K562 (cell line): Measurements from ENCODE around the gene NEDD4. TPM values are rescaled to one million over a fixed set of nuclear protein-coding genes. Genes with fewer than 3 reads are reported as not detected.

Experiments used
- ATAC-seq: fragments of 200-7000 bp; cut with Tn5 transposase; 3 replicates; pipeline ENCODE4 v1.9.1; 2020; ENCODE audit warnings: moderate library complexity
- BruUV-seq: library from RNA; stranded (reverse); fragments of 400-500 nt; replicated peaks from 2 replicates; lab custom pipeline; 2021; lab: Mats Ljungman, UMichigan
- CTCF ChIA-PET: fragments of 300-600 bp; formaldehyde crosslinking; extraction: SDS; loops from one replicate; lab custom pipeline; 2021; ENCODE audit warnings: low intra/inter-chr PET ratio; lab: Yijun Ruan, JAX
- POLR2A ChIA-PET: fragments of 300-600, 350-650 bp; sonication (Branson Sonifier 250); formaldehyde crosslinking; extraction: SDS; loops from one replicate; lab custom pipeline; 2021; ENCODE audit warnings: antibody characterized with exemption, inconsistent platforms; lab: Yijun Ruan, JAX
- DNase-seq, 4 experiments: peaks; one replicate each; pipeline versions ENCODE4 v3.0.0 to v3.0.0-alpha.2; 2011 to 2018; ENCODE audit warnings: low spot score in 3 of 4, mixed read lengths in 3 of 4; ENCODE audit errors: extremely low read depth in 1 of 4
- FAIRE-seq: peaks from 2 replicates; lab custom pipeline; 2011; peaks lifted over from hg19 to GRCh38; lab: Jason Lieb, UNC
- H2AFZ ChIP-seq: 2 replicates; pipeline ENCODE4 v1.6.0; 2011; ENCODE audit warnings: low read depth, low read length, control low read depth, inconsistent platforms
- H3K27ac ChIP-seq: fragments of 200-600 bp; 3 replicates; pipeline ENCODE4 v1.8.0; 2011; ENCODE audit warnings: low read depth, mild to moderate bottlenecking, control low read depth, inconsistent platforms, low read length, moderate library complexity, mixed read lengths; ENCODE audit errors: extremely low read depth
- H3K27me3 ChIP-seq, 2 experiments: fragments of 300-600 bp in 1 of 2; 2 replicates in 1 of 2; 3 replicates in 1 of 2; pipeline versions ENCODE4 v1.6.0 to v1.8.0; 2011; ENCODE audit warnings: inconsistent platforms in 2 of 2, low read length in 2 of 2, mild to moderate bottlenecking in 1 of 2, mixed read lengths in 1 of 2, moderate library complexity in 1 of 2; ENCODE audit not compliant: control insufficient read depth in 2 of 2, insufficient read depth in 2 of 2
- H3K36me3 ChIP-seq: fragments of 300-600 bp; 3 replicates; pipeline ENCODE4 v1.8.0; 2011; ENCODE audit warnings: mild to moderate bottlenecking, low read length, inconsistent platforms; ENCODE audit not compliant: control insufficient read depth, insufficient read depth
- H3K4me1 ChIP-seq, 2 experiments: fragments of 200-600 bp in 1 of 2; replicated peaks in 1 of 2; 2 replicates in 1 of 2; 3 replicates in 1 of 2; pipeline versions ENCODE4 v1.5.1 to v1.8.0; 2011; ENCODE audit warnings: inconsistent platforms in 2 of 2, low read length in 2 of 2, mild to moderate bottlenecking in 1 of 2, mixed read lengths in 1 of 2, moderate library complexity in 1 of 2; ENCODE audit not compliant: control insufficient read depth in 2 of 2, insufficient read depth in 2 of 2
- H3K4me2 ChIP-seq: 2 replicates; pipeline ENCODE4 v1.6.1; 2011; ENCODE audit warnings: low read length, control low read depth, inconsistent platforms, mixed read lengths; ENCODE audit not compliant: insufficient read depth
- H3K4me3 ChIP-seq: fragments of 200-600 bp; sonication (generic), shearing (Covaris generic); 2 replicates; pipeline ENCODE4 v1.5.1; 2016; ENCODE audit warnings: control low read depth, inconsistent platforms
- H3K79me2 ChIP-seq: fragments of 200-600 bp; 3 replicates; pipeline ENCODE4 v1.8.0; 2011; ENCODE audit warnings: low read length, inconsistent platforms; ENCODE audit not compliant: control insufficient read depth, insufficient read depth
- H3K9ac ChIP-seq, 2 experiments: 2 replicates each; pipeline versions ENCODE4 v1.6.0 to v1.6.1; 2011; ENCODE audit warnings: low read depth in 2 of 2, low read length in 2 of 2, control low read depth in 1 of 2, inconsistent platforms in 1 of 2, mild to moderate bottlenecking in 1 of 2, mixed read lengths in 1 of 2; ENCODE audit not compliant: insufficient read depth in 1 of 2
- H3K9me1 ChIP-seq: one replicate; pipeline ENCODE4 v1.6.0; 2011; ENCODE audit warnings: inconsistent platforms, mild to moderate bottlenecking, low read length, moderate library complexity; ENCODE audit not compliant: control insufficient read depth, insufficient read depth
- H3K9me3 ChIP-seq: replicated peaks from 2 replicates; pipeline ENCODE4 v1.5.1; 2011; ENCODE audit warnings: low read depth, low read length, inconsistent platforms; ENCODE audit not compliant: control insufficient read depth, insufficient read depth
- H4K20me1 ChIP-seq: replicated peaks from 2 replicates; pipeline ENCODE4 v1.6.1; 2011; ENCODE audit warnings: low read length, inconsistent platforms, mixed read lengths; ENCODE audit not compliant: control insufficient read depth, insufficient read depth
- ATF3 ChIP-seq, 2 experiments: fragments of 450-650 bp in 1 of 2; sonication (generic) in 1 of 2; formaldehyde crosslinking in 1 of 2; IDR thresholded peaks in 1 of 2; conservative IDR thresholded peaks in 1 of 2; 2 replicates each; pipeline versions ENCODE4 v1.6.1 to v1.8.1; 2016 to 2023; ENCODE audit warnings: mild to moderate bottlenecking in 2 of 2, moderate library complexity in 2 of 2, inconsistent platforms in 1 of 2, missing genetic modification reagents in 1 of 2
- ATF6 ChIP-seq: sonication (generic); formaldehyde crosslinking; IDR thresholded peaks from 2 replicates; pipeline ENCODE4 v1.4.0; 2020; ENCODE audit warnings: mild to moderate bottlenecking, missing genetic modification reagents
- ESRRB ChIP-seq: fragments of 250-450 bp; sonication (Bioruptor Pico); IDR thresholded peaks from 2 replicates; pipeline ENCODE4 v1.5.0; 2020; ENCODE audit warnings: mild to moderate bottlenecking, moderate library complexity, borderline replicate concordance
- ETV1 ChIP-seq: fragments of 450-650 bp; conservative IDR thresholded peaks from 2 replicates; pipeline ENCODE4 v1.6.1; 2016; ENCODE audit warnings: missing genetic modification characterization, control low read depth, low read depth, missing compliant biosample characterization
- HDAC2 ChIP-seq: fragments of 450-650 bp; IDR thresholded peaks from 2 replicates; pipeline ENCODE4 v1.6.1; 2016; ENCODE audit warnings: mild to moderate bottlenecking
- NBN ChIP-seq: fragments of 450-650 bp; IDR thresholded peaks from 2 replicates; pipeline ENCODE4 v1.6.1; 2016; ENCODE audit warnings: low read depth, mild to moderate bottlenecking
- PHF20 ChIP-seq: fragments of 450-650 bp; IDR thresholded peaks from 2 replicates; pipeline ENCODE4 v1.6.1; 2018; ENCODE audit not compliant: partially characterized antibody
- RAD51 ChIP-seq: fragments of 450-650 bp; IDR thresholded peaks from 2 replicates; pipeline ENCODE4 v1.7.1; 2016; ENCODE audit warnings: low read depth, mild to moderate bottlenecking, borderline replicate concordance
- SETDB1 ChIP-seq: IDR thresholded peaks from one replicate; pipeline ENCODE4 v1.6.1; 2012; ENCODE audit warnings: low read length, control low read depth, inconsistent platforms
- ZNF121 ChIP-seq: sonication (generic); formaldehyde crosslinking; conservative IDR thresholded peaks from 2 replicates; pipeline ENCODE4 v1.8.0; 2022; ENCODE audit warnings: missing genetic modification reagents
- ZSCAN29 ChIP-seq: fragments of 450-650 bp; IDR thresholded peaks from 2 replicates; pipeline ENCODE4 v1.6.1; 2017
- WGBS: fragments of 100-300 bp; shearing (Covaris generic); methylation state at CpG from one replicate; pipeline ENCODE4 v1.1.6; 2016; ENCODE audit warnings: low coverage, mixed read lengths; ENCODE audit not compliant: insufficient coverage; ENCODE audit errors: missing lambda C conversion rate; 5-methylcytosine and 5-hydroxymethylcytosine counted together
- in situ Hi-C: fragments of 300-500 bp; cut with MboI; formaldehyde crosslinking; loops from 4 replicates; pipeline ENCODE4 v1.15.0; 2018; ENCODE audit warnings: inconsistent platforms, mixed read lengths
- intact Hi-C: fragments of 100-400 bp; cut with micrococcal nuclease; formaldehyde crosslinking; loops from 2 replicates; pipeline ENCODE4 v1.14.2; 2022
- polyA plus RNA-seq, 8 experiments: library from polyadenylated mRNA; depleted of rRNA in 4 of 8; stranded (reverse) in 5 of 8; unstranded in 3 of 8; fragments of >200 nt; fragmentation: Nextera tagmentation in 2 of 8; fragmentation: Illumina TruSeq in 1 of 8; extraction: Ambion mirVana in 2 of 8; extraction: Trizol in 1 of 8; gene quantifications; 2 replicates each; pipeline versions ENCODE4 v1.2.1 to v1.2.3, GENCODE V29; 2011 to 2014; ENCODE audit warnings: inconsistent platforms in 1 of 8, missing spikeins in 1 of 8
- total RNA-seq, 7 experiments: library from RNA; depleted of rRNA in 6 of 7; stranded (reverse); fragments of >200 nt in 6 of 7; fragmentation: Illumina TruSeq in 2 of 7; extraction: Trizol in 2 of 7; gene quantifications; 2 replicates each; pipeline versions ENCODE4 v1.2.1 to v1.2.3, GENCODE V29; 2011 to 2021; ENCODE audit warnings: low replicate concordance in 1 of 7

Gene NEDD4
- total and polyA plus RNA-seq, 9 of the 15 experiments (the other 6 are each of a cell fraction or from before 2014, with no cell fraction given): 7.2 to 23.7 (median 17.3) TPM

DNA sequence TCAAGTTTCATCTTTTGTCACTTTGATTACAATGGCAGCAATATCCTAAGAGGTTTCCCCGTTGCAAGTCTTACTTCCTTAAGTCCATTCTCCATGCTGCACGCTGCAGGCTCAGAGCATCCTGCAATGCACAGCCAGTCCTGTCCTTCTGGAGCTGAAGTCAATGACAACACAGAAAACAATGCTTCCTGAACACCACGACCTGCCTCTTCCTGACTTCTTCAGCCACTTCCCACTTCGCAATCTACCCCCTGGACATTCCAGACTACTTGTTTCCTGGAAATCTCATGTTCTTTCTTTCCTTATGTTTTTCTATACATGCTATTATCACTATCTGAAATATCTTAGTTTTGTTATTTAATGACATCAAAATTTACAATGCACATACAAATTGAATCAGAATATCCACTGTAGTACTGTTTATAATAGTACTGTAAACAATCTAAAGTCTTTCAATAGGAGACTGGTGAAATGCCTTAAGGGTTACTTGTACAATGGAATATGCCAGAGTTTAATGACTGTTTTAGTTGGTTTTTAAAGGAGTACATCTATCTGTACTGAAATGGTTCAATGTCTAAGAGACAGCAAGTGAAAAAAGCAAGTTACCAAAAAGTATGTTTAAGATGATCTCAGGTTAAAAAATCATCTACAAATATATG lies 136.8 kb downstream of the NEDD4 start:
- Histone ChIP-seq H3K9me3 (no peaks in the 10 kb centered on the region), H4K20me1 (no peaks in the 10 kb centered on the region), H3K4me3 (no peak overlapping the region), H2AFZ (no peak overlapping the region), H3K9ac (no peak overlapping the region), H3K36me3 (peaks cover 6% of the 10 kb centered on the region), H3K4me1 (no peaks in the 10 kb centered on the region), H3K27me3 (no peaks in the 10 kb centered on the region), H3K9me1 (no peaks in the 10 kb centered on the region), H3K79me2 (no peaks in the 10 kb centered on the region), H3K4me2 (no peak overlapping the region), H3K27ac (no peak overlapping the region)
- TF ChIP-seq SETDB1 (no peak), HDAC2 (no peak), ATF6 (CRISPR knock-in tag) (no peak), ETV1 (no peak), NBN (no peak), ZSCAN29 (no peak), ZNF121 (CRISPR knock-in tag) (no peak), ATF3 (IDR thresholded peaks at IDR 0.05) (no peak), ATF3 (CRISPR knock-in tag; conservative IDR thresholded peaks at IDR 0.05) (no peak), PHF20 (no peak), ESRRB (no peak), RAD51 (no peak)
- in situ Hi-C loops (no loop called here), intact Hi-C loops (no loop called here)
- FAIRE-seq (no peak), DNase-seq (no peak), ATAC-seq (no peak)
- 53% methylated on average over 4 of the region's 4 CpGs for WGBS
- ChIA-PET POLR2A (no interaction called here), CTCF (no interaction called here)
- BruUV-seq: no TSS peak
